Right atrium auricular region (tissue), 2 donors: ENCODE results near the gene B3GNT9. TPM values are rescaled to one million over a fixed set of nuclear protein-coding genes. Genes with fewer than 3 reads are reported as not detected.

Source experiments
- DNase-seq: peaks from one replicate; pipeline ENCODE4 v3.0.0-alpha.2; 2019; ENCODE audit warnings: low spot score
- H3K27ac ChIP-seq, 2 donors: fragments of 200-600 bp; sonication (generic); 1 replicate in 1 of 2; 2 replicates in 1 of 2; pipeline ENCODE4 v1.5.1; 2016 to 2019
- H3K27me3 ChIP-seq, 2 donors: fragments of 200-600 bp; sonication (generic); one replicate each; pipeline versions ENCODE4 v1.5.1 to v1.6.0; 2017 to 2019
- H3K36me3 ChIP-seq: fragments of 200-600 bp; sonication (generic); one replicate; pipeline ENCODE4 v1.5.1; 2016
- H3K4me1 ChIP-seq, 2 donors: fragments of 200-600 bp; sonication (generic); one replicate each; pipeline versions ENCODE4 v1.5.1 to v1.6.0; 2017 to 2019
- H3K4me3 ChIP-seq, 2 donors: fragments of 200-600 bp; sonication (generic); 1 replicate in 1 of 2; 2 replicates in 1 of 2; pipeline ENCODE4 v1.5.1; 2017 to 2019; ENCODE audit warnings: mild to moderate bottlenecking in 1 of 2, moderate library complexity in 1 of 2
- H3K9me3 ChIP-seq, 2 donors: fragments of 200-600 bp; sonication (generic); one replicate each; pipeline ENCODE4 v1.5.1; 2019
- total RNA-seq, 2 donors: library from RNA; depleted of rRNA; stranded (reverse); fragments of >200 nt; gene quantifications; one replicate each; pipeline ENCODE4 v1.1.0, GENCODE V29; 2016
- TF ChIP-seq, protein P1 (sequence below), 2 donors: fragments of 200-600 bp; sonication (generic); IDR thresholded peaks; one replicate each; pipeline ENCODE4 v1.5.1; 2019; ENCODE audit warnings: antibody characterized with exemption in 2 of 2

B3GNT9 gene
- total RNA-seq, 2 donors from 2014 or later: 12.2 to 31.6 TPM

DNA sequence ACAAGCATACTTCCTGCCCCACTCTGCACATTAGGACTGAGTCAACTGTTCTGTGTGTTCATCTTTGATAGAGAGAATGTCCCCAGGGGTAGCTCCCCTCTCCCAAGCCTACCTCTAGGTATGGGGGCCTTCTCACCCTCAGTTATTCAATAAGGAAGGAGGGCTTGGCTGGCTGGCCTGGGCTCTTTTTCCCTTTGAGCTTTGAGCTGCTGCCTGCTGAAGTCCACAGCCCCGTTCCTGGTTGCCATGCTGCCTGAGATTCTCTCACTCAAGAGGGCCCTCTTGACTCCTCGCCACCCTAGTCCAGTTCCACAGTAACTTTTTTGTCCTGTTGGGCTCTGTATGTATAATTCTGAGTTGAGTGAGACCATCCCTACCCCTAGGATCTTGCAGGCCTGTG lies 5.1 kb downstream of the B3GNT9 start:
- peaks cover 0 to 11% of the 10 kb centered on the region in 2 donors for H3K4me1 ChIP-seq
- DNase-seq: no peak
- H3K27me3 ChIP-seq: no peaks in the 10 kb centered on the region
- no peak overlapping the region for H3K4me3 ChIP-seq
- peaks cover 70% of the 10 kb centered on the region for H3K36me3 ChIP-seq
- no peaks in the 10 kb centered on the region for H3K9me3 ChIP-seq
- no peak overlapping the region for H3K27ac ChIP-seq
- TF ChIP-seq, protein P1, sequence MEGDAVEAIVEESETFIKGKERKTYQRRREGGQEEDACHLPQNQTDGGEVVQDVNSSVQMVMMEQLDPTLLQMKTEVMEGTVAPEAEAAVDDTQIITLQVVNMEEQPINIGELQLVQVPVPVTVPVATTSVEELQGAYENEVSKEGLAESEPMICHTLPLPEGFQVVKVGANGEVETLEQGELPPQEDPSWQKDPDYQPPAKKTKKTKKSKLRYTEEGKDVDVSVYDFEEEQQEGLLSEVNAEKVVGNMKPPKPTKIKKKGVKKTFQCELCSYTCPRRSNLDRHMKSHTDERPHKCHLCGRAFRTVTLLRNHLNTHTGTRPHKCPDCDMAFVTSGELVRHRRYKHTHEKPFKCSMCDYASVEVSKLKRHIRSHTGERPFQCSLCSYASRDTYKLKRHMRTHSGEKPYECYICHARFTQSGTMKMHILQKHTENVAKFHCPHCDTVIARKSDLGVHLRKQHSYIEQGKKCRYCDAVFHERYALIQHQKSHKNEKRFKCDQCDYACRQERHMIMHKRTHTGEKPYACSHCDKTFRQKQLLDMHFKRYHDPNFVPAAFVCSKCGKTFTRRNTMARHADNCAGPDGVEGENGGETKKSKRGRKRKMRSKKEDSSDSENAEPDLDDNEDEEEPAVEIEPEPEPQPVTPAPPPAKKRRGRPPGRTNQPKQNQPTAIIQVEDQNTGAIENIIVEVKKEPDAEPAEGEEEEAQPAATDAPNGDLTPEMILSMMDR (IDR thresholded peaks at IDR 0.05): no peak

DNA sequence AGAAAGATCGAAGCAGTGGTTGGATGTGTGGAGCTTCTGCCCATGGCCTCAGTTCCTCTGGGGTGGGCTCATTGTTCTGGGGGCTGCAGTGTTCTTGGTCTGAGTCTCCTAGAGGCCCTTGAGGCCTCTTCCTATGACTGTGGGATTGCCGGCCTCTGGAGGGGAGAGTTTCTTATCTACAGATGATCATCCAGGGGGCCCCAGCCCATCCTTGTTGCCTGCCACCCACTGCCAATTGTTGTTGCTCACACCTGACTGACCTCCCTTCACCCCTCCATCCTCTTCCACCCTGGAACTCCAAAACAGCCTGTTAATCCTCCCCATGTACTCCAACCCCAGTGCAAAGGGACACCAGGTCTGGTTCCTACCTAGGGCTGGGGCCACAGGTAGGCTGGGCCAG lies 5.9 kb downstream of the B3GNT9 start:
- no peaks in the 10 kb centered on the region for H3K27me3 ChIP-seq
- TF ChIP-seq, protein P1 (IDR thresholded peaks at IDR 0.05): no peak
- H3K4me3 ChIP-seq: no peak overlapping the region
- no peak overlapping the region for H3K27ac ChIP-seq
- H3K36me3 ChIP-seq: peaks cover 78% of the 10 kb centered on the region
- no peaks in the 10 kb centered on the region for H3K9me3 ChIP-seq
- DNase-seq: no peak
- H3K4me1 ChIP-seq: peaks cover 0 to 3% of the 10 kb centered on the region in 2 donors

DNA sequence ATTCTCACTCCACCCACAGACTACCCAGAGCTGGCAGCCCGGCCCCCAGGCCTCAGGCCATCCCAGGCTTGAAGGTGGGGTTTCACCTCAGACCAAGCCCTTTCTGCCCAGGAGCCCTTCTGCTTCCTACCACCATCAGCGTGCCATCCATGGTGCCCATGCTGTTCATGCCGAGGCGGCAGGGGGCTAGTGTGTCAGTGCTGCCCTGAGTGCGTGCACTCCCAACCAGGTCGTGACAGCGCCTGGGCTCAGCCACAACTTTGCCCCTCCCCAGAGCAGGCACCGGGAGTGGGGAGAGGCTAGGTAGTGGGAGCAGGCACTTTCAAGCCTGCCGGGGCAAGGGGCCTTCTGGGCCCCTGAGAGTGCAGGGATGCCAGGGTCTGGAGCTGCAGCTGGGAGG lies 8.5 kb downstream of the B3GNT9 start:
- peaks cover 97% of the 10 kb centered on the region for H3K36me3 ChIP-seq
- no peak overlapping the region for H3K4me3 ChIP-seq
- TF ChIP-seq, protein P1 (IDR thresholded peaks at IDR 0.05): no peak
- no peak for DNase-seq
- no peak overlapping the region for H3K27ac ChIP-seq
- no peaks in the 10 kb centered on the region for H3K9me3 ChIP-seq
- no peaks in the 10 kb centered on the region for H3K4me1 ChIP-seq
- H3K27me3 ChIP-seq: no peaks in the 10 kb centered on the region

DNA sequence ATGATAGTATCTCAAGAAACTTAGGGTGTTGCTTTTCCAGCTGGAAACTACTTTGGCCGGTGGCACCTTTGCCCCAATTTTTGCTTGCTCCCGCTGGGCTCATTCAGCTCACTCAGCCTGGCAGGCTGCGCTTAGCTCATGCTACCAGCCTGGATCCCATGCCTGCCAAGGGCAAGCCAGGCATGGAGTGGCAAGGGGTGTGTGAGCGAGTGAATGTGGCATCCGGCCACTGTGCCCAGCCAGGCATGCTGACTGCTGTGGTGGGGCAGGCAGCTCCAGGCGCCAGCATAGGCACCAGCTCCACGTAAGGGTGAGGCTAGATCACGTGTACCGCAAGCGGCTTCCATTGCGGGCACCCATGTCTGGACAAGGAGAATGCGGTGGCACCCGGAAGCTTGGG lies 9.4 kb downstream of the B3GNT9 start:
- Histone ChIP-seq H3K9me3 (no peaks in the 10 kb centered on the region), H3K36me3 (peaks cover 97% of the 10 kb centered on the region), H3K4me1 (no peaks in the 10 kb centered on the region), H3K27ac (no peak overlapping the region), H3K4me3 (no peak overlapping the region), H3K27me3 (no peaks in the 10 kb centered on the region)
- TF ChIP-seq, protein P1 (IDR thresholded peaks at IDR 0.05): no peak
- DNase-seq: no peak

DNA sequence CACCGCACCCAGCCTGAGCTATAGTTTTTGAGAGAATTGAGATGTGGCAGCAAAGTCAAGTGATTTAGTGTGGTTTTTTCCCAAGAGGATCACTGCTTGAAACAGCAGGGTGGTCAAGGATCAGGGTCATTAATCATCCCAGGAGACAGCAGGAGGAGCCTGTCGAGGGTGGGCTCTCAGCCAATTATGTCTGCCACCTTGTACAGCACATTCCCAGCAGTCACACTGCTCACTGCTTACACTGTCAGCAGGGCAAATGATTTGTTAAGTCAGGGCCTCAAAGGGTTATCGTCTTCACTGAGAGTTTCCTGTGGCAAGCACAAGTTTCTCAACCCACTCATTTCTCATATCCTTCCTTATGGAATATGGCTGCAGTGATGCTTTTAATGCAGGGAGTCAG lies 13.2 kb downstream of the B3GNT9 start:
- Histone ChIP-seq H3K4me1 (no peaks in the 10 kb centered on the region), H3K4me3 (no peak overlapping the region), H3K9me3 (no peaks in the 10 kb centered on the region), H3K36me3 (peaks cover 95% of the 10 kb centered on the region), H3K27ac (no peak overlapping the region), H3K27me3 (no peaks in the 10 kb centered on the region)
- no peak for DNase-seq
- TF ChIP-seq, protein P1 (IDR thresholded peaks at IDR 0.05): no peak

DNA sequence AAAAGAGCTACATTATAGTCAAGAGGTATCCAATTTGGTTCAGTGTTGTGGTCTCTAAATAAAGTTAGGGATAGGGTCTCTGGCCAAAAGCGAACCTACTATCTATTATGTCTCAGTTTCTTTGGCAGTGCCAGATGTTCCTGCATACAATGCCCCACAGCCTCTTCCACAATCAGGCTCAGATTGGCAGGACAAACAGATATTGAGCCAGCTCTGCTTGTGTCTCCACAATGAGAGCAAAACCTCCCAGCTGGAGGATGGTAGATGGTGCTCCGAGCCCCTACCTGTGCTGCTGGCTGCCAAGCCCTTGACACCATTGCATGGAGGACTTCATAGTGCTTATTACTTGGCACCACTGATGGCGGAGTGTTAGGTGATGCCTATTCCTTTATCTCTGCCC lies 21.4 kb downstream of the B3GNT9 start:
- no peaks in the 10 kb centered on the region for H3K27me3 ChIP-seq
- peaks cover 57% of the 10 kb centered on the region for H3K36me3 ChIP-seq
- no peak overlapping the region for H3K27ac ChIP-seq
- TF ChIP-seq, protein P1 (IDR thresholded peaks at IDR 0.05): no peak
- no peak for DNase-seq
- H3K9me3 ChIP-seq: no peaks in the 10 kb centered on the region
- no peaks in the 10 kb centered on the region for H3K4me1 ChIP-seq
- no peak overlapping the region for H3K4me3 ChIP-seq
